A549 (cell line): ENCODE results near the gene ROCK1.

ENCODE experiments used
- POLR2A ChIP-seq: IDR thresholded peaks from 2 replicates; pipeline ENCODE4 v1.6.1; 2012; ENCODE audit warnings: mild to moderate bottlenecking, low read length
- ZFP36 ChIP-seq: fragments of 450-650 bp; IDR thresholded peaks from 2 replicates; pipeline ENCODE4 v1.6.1; 2014; ENCODE audit warnings: borderline replicate concordance; ENCODE audit not compliant: partially characterized antibody
- TF ChIP-seq, protein P1 (sequence below): IDR thresholded peaks from 2 replicates; pipeline ENCODE4 v1.6.1; 2012
- TF ChIP-seq, protein P2 (sequence below): fragments of >200 bp; sonication (Bioruptor Twin); formaldehyde crosslinking; IDR thresholded peaks from 3 replicates; pipeline ENCODE4 v1.5.1; 2016

DNA sequence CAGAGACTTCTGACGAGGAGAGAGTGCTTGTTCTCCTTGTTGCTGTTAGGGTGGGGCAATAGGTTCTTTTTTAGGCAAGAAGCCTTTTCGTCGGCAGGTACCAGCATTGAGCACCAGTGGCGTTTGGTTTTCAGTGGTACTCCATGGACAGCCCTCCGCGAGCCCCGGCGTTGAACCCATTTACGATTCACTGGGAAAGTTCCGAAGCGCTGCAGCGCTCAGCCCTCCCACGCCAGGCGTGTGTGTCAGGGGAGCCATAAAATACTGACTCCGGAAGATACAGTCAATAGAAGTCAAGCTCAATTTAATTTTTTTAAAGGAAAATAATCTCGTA is 494 bp upstream of the ROCK1 start:
- TF ChIP-seq, protein P1, sequence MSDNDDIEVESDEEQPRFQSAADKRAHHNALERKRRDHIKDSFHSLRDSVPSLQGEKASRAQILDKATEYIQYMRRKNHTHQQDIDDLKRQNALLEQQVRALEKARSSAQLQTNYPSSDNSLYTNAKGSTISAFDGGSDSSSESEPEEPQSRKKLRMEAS = no peak
- no peak for TF ChIP-seq ZFP36
- TF ChIP-seq POLR2A = no peak
- TF ChIP-seq, protein P2, sequence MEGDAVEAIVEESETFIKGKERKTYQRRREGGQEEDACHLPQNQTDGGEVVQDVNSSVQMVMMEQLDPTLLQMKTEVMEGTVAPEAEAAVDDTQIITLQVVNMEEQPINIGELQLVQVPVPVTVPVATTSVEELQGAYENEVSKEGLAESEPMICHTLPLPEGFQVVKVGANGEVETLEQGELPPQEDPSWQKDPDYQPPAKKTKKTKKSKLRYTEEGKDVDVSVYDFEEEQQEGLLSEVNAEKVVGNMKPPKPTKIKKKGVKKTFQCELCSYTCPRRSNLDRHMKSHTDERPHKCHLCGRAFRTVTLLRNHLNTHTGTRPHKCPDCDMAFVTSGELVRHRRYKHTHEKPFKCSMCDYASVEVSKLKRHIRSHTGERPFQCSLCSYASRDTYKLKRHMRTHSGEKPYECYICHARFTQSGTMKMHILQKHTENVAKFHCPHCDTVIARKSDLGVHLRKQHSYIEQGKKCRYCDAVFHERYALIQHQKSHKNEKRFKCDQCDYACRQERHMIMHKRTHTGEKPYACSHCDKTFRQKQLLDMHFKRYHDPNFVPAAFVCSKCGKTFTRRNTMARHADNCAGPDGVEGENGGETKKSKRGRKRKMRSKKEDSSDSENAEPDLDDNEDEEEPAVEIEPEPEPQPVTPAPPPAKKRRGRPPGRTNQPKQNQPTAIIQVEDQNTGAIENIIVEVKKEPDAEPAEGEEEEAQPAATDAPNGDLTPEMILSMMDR = no peak
